Stomach (tissue), 9 donors: ENCODE results near the gene GPR35. TPM values are rescaled to one million over a fixed set of nuclear protein-coding genes. Genes with fewer than 3 reads are reported as not detected.
"Not testable (repeated sequence)": the region's sequence is repeated elsewhere in the genome, so short reads cannot be mapped to it uniquely, and the experiment has no call there.

Experiments
- DNase-seq, 2 donors: peaks; one replicate each; pipeline versions ENCODE4 v3.0.0 to v3.0.0-alpha.2; 2013 to 2019
- H3K27ac ChIP-seq, 5 donors: fragments of 200-600 bp in 4 of 5; sonication (generic) in 4 of 5; one replicate each; pipeline ENCODE4 v1.5.1; 2013 to 2019; ENCODE audit warnings: mild to moderate bottlenecking in 1 of 5, moderate library complexity in 1 of 5
- H3K27me3 ChIP-seq, 3 donors: fragments of 200-600 bp; sonication (generic); one replicate each; pipeline ENCODE4 v1.5.1; 2017 to 2019; ENCODE audit warnings: mixed run types in 1 of 3
- H3K36me3 ChIP-seq, 4 donors: fragments of 200-600 bp; sonication (generic); 1 replicate in 3 of 4; 2 replicates in 1 of 4; pipeline ENCODE4 v1.5.1; 2016 to 2019
- H3K4me1 ChIP-seq, 4 donors: fragments of 200-600 bp; sonication (generic); one replicate each; pipeline ENCODE4 v1.5.1; 2016 to 2019
- H3K4me3 ChIP-seq, 4 donors: fragments of 200-600 bp; sonication (generic) in 3 of 4; one replicate each; pipeline ENCODE4 v1.5.1; 2016 to 2019; ENCODE audit warnings: mild to moderate bottlenecking in 1 of 4
- H3K9me3 ChIP-seq, 4 donors: fragments of 200-600 bp; sonication (generic); one replicate each; pipeline ENCODE4 v1.5.1; 2016 to 2019
- EP300 ChIP-seq: sonication (generic); formaldehyde crosslinking; IDR thresholded peaks from one replicate; pipeline ENCODE4 v1.6.1; 2017; ENCODE audit warnings: antibody characterized with exemption
- POLR2A ChIP-seq, 4 donors: fragments of 450-650 bp; IDR thresholded peaks; one replicate each; pipeline ENCODE4 v1.6.1; 2016; ENCODE audit warnings: antibody characterized with exemption in 4 of 4, control low read depth in 2 of 4, mild to moderate bottlenecking in 1 of 4, moderate library complexity in 1 of 4
- POLR2AphosphoS5 ChIP-seq, 3 donors: sonication (generic); formaldehyde crosslinking; IDR thresholded peaks; one replicate each; pipeline ENCODE4 v1.6.1; 2016; ENCODE audit warnings: antibody characterized with exemption in 3 of 3
- WGBS, 5 donors: extraction: QIAGEN DNeasy Blood & Tissue Kit in 3 of 5; methylation state at CpG; one replicate each; pipeline versions ENCODE4 v1.1.5 to v1.1.7; 2013 to 2018; 5-methylcytosine and 5-hydroxymethylcytosine counted together
- intact Hi-C: fragments of 100-400 bp; cut with DNase I; formaldehyde crosslinking; loops from one replicate; pipeline ENCODE4 v1.15.1; 2023; ENCODE audit warnings: low total_unique reads
- polyA plus RNA-seq, 3 donors: library from polyadenylated mRNA; stranded (reverse); fragments of 200-250 nt; gene quantifications; one replicate each; pipeline ENCODE4 v1.2.3, GENCODE V29; 2013
- total RNA-seq, 5 donors: library from RNA; depleted of rRNA; stranded (reverse); fragments of >200 nt; gene quantifications; one replicate each; pipeline versions ENCODE4 v1.1.0 to v1.2.3, GENCODE V29; 2014 to 2016
- TF ChIP-seq, protein P1 (sequence below), 7 experiments: fragments of 450-650 bp in 4 of 7; fragments of 200-600 bp in 3 of 7; sonication (generic) in 3 of 7; IDR thresholded peaks; one replicate each; pipeline ENCODE4 v1.5.1; 2016 to 2019; ENCODE audit warnings: antibody characterized with exemption in 7 of 7, control low read depth in 2 of 7, mild to moderate bottlenecking in 1 of 7
- donor health status: healthy with polysubstance abuse.
- donor health status: Bipolar disorder and iron deficiency.
- donor health status: healthy.

Gene GPR35
- total and polyA plus RNA-seq, 8 donors = 8.5 to 68.9 (median 12.9) TPM

DNA sequence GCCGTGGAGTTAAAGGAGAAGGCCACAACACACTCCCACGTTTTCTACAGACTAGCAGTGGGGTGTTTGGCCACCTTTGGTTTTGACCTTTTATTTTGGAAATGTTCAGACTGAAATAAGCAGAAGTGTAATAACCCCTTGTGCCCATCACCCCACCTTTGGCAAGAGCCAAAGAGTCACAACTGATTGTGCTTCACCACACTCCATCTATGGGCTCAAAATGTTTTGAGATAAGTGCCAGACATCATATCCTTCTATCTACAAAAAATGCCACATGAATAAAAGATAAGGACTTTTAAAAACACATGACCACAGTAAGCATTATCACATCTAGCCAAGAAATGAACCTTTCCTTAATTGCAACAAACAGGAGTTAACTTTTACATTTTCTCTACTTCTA is 9.9 kb upstream of the GPR35 start:
- Histone ChIP-seq H3K27me3 (no peaks in the 10 kb centered on the region), H3K4me1 (peaks cover 0 to 26% (median 5%) of the 10 kb centered on the region in 4 donors), H3K27ac (no peak overlapping the region), H3K4me3 (no peak overlapping the region), H3K36me3 (peaks cover 0 to 42% (median 22%) of the 10 kb centered on the region in 4 donors), H3K9me3 (peaks cover 0 to 5% (median 0%) of the 10 kb centered on the region in 4 donors)
- no peak for DNase-seq
- WGBS, 5 donors = 70 to 86% (median 72%) methylated on average over 2 of the region's 2 CpGs
- intact Hi-C loops = no loop called here
- TF ChIP-seq POLR2AphosphoS5 (IDR thresholded peaks at IDR 0.05) (no peak), POLR2A (IDR thresholded peaks at IDR 0.05) (no peak), EP300 (no peak)
- TF ChIP-seq, protein P1, sequence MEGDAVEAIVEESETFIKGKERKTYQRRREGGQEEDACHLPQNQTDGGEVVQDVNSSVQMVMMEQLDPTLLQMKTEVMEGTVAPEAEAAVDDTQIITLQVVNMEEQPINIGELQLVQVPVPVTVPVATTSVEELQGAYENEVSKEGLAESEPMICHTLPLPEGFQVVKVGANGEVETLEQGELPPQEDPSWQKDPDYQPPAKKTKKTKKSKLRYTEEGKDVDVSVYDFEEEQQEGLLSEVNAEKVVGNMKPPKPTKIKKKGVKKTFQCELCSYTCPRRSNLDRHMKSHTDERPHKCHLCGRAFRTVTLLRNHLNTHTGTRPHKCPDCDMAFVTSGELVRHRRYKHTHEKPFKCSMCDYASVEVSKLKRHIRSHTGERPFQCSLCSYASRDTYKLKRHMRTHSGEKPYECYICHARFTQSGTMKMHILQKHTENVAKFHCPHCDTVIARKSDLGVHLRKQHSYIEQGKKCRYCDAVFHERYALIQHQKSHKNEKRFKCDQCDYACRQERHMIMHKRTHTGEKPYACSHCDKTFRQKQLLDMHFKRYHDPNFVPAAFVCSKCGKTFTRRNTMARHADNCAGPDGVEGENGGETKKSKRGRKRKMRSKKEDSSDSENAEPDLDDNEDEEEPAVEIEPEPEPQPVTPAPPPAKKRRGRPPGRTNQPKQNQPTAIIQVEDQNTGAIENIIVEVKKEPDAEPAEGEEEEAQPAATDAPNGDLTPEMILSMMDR (IDR thresholded peaks at IDR 0.05) = no peak

DNA sequence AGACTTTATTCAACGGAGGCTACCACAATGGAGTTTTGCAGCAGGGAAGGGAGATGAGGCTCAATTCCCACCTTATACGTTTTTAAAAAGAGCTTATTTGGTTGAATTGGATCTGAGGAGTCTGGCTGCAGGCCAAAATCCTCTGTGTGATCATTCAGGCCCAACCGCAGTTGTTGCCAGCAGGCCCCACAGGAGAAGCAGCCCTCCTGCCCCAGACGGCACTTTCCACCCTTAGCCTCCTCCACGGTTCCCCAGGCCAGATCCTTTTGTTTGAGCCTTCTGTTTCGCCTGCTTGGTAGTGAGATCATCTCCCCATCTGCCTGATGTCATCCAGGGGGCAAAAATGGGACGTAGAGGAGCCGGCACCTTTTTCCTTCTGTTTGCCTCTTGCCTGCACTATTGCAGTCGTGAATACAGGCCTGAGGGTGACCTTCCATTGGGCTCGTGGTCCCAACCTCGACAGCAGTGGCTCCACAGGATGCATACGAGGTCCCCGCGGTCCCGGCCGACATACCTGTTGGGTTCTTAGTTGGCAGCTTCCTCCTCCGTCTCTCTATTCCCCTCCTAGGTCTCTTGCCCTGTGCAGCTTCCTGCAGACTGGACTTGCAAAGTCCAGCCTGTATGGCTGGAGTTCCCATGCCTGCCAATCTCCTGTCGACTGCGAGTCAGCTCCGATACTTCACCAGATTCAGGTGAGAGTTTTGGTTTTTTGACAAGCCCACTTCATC is 9.3 kb upstream of the GPR35 start:
- H3K9me3 ChIP-seq = peaks cover 0 to 5% (median 0%) of the 10 kb centered on the region in 4 donors
- H3K27ac ChIP-seq = no peak overlapping the region
- peaks cover 0 to 29% (median 5%) of the 10 kb centered on the region in 4 donors for H3K4me1 ChIP-seq
- intact Hi-C loops = no loop called here
- H3K27me3 ChIP-seq = no peaks in the 10 kb centered on the region
- 79 to 92% (median 88%) methylated on average over 19 to 20 of the region's 20 CpGs for WGBS, 5 donors
- H3K4me3 ChIP-seq = no peak overlapping the region
- DNase-seq = no peak
- peaks cover 0 to 43% (median 22%) of the 10 kb centered on the region in 4 donors for H3K36me3 ChIP-seq
- TF ChIP-seq POLR2AphosphoS5 (IDR thresholded peaks at IDR 0.05) (no peak), POLR2A (IDR thresholded peaks at IDR 0.05) (no peak), EP300 (no peak)
- TF ChIP-seq, protein P1 (IDR thresholded peaks at IDR 0.05) = no peak

DNA sequence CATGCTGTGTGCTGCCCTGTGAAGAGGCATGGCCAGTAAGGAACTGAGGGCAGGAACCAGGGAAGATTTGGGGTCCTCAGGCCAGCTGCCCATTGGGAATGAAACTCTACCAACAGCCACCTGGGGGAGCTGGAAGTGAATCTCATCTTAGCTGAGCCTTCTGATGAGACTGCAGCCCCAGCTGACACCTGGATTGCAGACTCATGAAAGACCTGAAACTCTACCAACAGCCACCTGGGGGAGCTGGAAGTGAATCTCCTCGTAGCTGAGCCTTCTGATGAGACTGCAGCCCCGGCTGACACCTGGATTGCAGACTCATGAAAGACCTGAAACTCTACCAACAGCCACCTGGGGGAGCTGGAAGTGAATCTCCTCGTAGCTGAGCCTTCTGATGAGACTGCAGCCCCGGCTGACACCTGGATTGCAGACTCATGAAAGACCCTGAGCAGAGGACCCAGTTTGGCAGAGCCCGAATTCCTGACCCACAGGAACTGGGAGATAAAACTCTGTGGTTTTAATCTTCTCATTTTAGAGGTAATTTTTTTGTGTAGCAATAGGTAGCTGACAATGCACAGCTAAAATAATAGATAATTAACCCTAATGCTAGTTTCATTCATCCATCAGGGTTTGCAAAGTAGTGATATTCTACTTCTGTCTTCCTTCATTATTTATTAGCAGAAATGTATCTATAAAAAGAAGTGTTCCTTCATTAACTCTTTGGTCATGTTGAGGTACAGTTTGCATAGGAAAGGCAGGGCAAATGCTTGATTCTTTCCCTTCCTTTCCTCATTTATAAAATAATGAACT is 8.2 kb upstream of the GPR35 start:
- Histone ChIP-seq H3K4me1 (peaks cover 0 to 20% (median 5%) of the 10 kb centered on the region in 4 donors), H3K36me3 (peaks cover 0 to 52% (median 22%) of the 10 kb centered on the region in 4 donors)
- DNase-seq, H3K9me3 ChIP-seq, H3K27me3 ChIP-seq, H3K27ac ChIP-seq, intact Hi-C loops, H3K4me3 ChIP-seq: not testable (repeated sequence)
- WGBS, 5 donors = 82 to 96% (median 89%) methylated on average over 5 of the region's 5 CpGs

DNA sequence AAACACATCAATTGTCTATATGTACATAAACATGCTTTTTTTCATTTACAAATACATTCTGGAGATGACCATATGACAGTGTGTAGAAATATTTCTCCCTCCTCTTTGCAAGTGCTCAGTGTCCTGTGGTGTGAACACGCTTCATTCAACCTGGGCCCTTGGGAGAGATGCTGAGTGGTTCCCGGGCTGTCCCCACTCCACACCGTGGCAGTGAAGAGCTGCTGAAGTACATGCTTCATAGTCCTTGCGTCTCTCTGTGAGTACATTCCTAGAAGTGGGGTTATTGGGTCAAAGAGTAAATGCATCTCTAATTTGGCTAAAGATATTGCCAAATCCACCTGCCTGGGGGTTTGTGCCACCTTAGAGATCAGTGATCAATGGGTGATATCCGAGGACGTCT is 6.5 kb upstream of the GPR35 start:
- DNase-seq = no peak
- intact Hi-C loops = no loop called here
- H3K4me1 ChIP-seq = peaks cover 0 to 24% (median 0%) of the 10 kb centered on the region in 4 donors
- H3K27ac ChIP-seq = no peak overlapping the region
- peaks cover 0 to 5% (median 0%) of the 10 kb centered on the region in 4 donors for H3K9me3 ChIP-seq
- H3K27me3 ChIP-seq = no peaks in the 10 kb centered on the region
- no peak overlapping the region for H3K4me3 ChIP-seq
- H3K36me3 ChIP-seq = peaks cover 0 to 61% (median 23%) of the 10 kb centered on the region in 4 donors
- WGBS, 5 donors = 80 to 93% (median 82%) methylated on average over 6 of the region's 6 CpGs
- no peak for TF ChIP-seq POLR2AphosphoS5 (IDR thresholded peaks at IDR 0.05)
- TF ChIP-seq POLR2A (IDR thresholded peaks at IDR 0.05) = no peak

DNA sequence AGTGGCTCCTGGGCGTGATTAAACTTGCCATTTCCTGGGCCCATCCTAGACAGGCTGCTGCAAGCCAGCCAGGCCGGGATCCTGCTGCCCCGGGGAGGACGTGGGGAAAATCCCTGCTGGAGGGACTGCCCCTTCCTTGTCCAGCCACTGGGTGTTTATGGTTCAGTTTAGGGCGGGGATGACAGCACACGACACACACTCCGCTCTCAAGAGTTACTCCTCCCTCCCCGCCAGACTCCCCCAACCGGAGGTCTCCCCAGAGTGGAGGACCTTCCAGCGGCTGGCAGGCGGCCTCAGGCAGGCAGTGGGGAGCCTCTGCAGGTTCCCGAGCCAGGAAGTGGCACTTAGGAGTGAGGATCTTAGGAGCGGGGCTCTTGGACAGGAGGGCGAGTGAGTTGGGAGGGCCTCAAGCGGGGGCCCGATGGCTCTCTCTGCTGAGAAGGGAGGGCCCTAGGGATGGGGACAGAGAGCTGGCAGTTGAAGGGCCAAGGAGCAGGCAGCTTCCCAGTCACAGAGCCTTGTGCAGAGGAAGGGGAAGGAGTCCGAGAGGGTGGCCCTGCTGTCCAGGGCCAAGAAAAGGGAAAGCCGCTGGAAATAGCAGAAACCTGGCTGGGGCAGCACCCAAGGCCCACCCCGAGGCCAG is 5.7 kb upstream of the GPR35 start:
- TF ChIP-seq, protein P1 (IDR thresholded peaks at IDR 0.05) = no peak
- no peak for TF ChIP-seq POLR2A (IDR thresholded peaks at IDR 0.05)
- TF ChIP-seq POLR2AphosphoS5 (IDR thresholded peaks at IDR 0.05) = no peak
- no peak for TF ChIP-seq EP300
- intact Hi-C loops = no loop called here
- peaks cover 0 to 5% (median 0%) of the 10 kb centered on the region in 4 donors for H3K9me3 ChIP-seq
- peaks cover 0 to 3% (median 0%) of the 10 kb centered on the region in 3 donors for H3K27me3 ChIP-seq
- no peak for DNase-seq
- H3K36me3 ChIP-seq = peaks cover 0 to 58% (median 23%) of the 10 kb centered on the region in 4 donors
- no peak overlapping the region for H3K27ac ChIP-seq
- peaks cover 0 to 28% (median under 1%) of the 10 kb centered on the region in 4 donors for H3K4me1 ChIP-seq
- 77 to 89% (median 88%) methylated on average over 19 of the region's 19 CpGs for WGBS, 5 donors
- no peak overlapping the region for H3K4me3 ChIP-seq
